ENCODE measurements around the gene SETD9. TPM values are rescaled to one million over a fixed set of nuclear protein-coding genes. Genes with fewer than 3 reads are reported as not detected.

Gene SETD9
- total RNA-seq, 3 donors from 2014 or later: 13.5 to 21.0 (median 17.3) TPM

DNA sequence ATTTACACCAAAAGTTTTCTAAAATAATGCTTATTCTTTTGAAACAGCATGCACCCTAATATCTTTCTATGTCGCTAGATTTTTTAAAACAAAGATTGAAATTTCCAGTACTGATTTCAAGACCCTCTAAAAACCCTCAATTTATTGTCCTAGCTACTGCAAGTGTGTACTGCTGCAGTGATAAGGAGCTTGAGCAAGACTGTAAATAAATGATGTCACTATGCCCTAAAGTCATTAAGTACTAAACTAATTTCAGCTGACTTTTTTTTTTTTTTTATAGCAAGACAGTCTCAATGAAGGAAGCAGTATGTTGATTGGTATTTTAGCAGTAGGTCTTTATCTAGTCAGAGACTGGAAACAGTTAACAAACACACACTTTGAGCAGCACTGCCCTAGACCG lies 54.8 kb downstream of the SETD9 start:
- intact Hi-C loops (cut with DNase I; ENCODE audit: low total_unique reads): no loop called here

More for the DNA sequence above, 54.8 kb downstream of the SETD9 start:
- no peak overlapping the region for H3K27ac ChIP-seq
- TF ChIP-seq POLR2AphosphoS5 (IDR thresholded peaks at IDR 0.05): no peak
- TF ChIP-seq POLR2A (IDR thresholded peaks at IDR 0.05): no peak
- TF ChIP-seq, protein P1, sequence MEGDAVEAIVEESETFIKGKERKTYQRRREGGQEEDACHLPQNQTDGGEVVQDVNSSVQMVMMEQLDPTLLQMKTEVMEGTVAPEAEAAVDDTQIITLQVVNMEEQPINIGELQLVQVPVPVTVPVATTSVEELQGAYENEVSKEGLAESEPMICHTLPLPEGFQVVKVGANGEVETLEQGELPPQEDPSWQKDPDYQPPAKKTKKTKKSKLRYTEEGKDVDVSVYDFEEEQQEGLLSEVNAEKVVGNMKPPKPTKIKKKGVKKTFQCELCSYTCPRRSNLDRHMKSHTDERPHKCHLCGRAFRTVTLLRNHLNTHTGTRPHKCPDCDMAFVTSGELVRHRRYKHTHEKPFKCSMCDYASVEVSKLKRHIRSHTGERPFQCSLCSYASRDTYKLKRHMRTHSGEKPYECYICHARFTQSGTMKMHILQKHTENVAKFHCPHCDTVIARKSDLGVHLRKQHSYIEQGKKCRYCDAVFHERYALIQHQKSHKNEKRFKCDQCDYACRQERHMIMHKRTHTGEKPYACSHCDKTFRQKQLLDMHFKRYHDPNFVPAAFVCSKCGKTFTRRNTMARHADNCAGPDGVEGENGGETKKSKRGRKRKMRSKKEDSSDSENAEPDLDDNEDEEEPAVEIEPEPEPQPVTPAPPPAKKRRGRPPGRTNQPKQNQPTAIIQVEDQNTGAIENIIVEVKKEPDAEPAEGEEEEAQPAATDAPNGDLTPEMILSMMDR (IDR thresholded peaks at IDR 0.05): no peak
- DNase-seq (ENCODE audit: low spot score in 2 of 2): no peak
- no peaks in the 10 kb centered on the region for H3K36me3 ChIP-seq
- H3K4me3 ChIP-seq: no peak overlapping the region
- no peaks in the 10 kb centered on the region for H3K9me3 ChIP-seq
- no peaks in the 10 kb centered on the region for H3K27me3 ChIP-seq
- H3K4me1 ChIP-seq: no peaks in the 10 kb centered on the region

Other genes starting within 250 kb of the SETD9 start
- 100 to 1,000 TPM in 1 of 3 donors, 10 to 100 TPM in 2; 14.9 to 138 (median 77.7) TPM for gene MAP3K1, start 94.0 kb upstream of the SETD9 start, total RNA-seq
- 10 to 100 TPM; 18.1 to 43.2 (median 33.1) TPM for gene MIER3, start 42.5 kb downstream of the SETD9 start, total RNA-seq